NCI-H146 treated with DMSO at 0.1 percent for 48 hours (cell line): ENCODE data around the gene SEPTIN10.

Source experiments
- DNase-seq: peaks from one replicate; lab custom pipeline; 2025; ENCODE audit not compliant: unreplicated experiment; lab: John Stamatoyannopoulos, UW

The SEPTIN10 gene

GRCh38 chr2:109525836-109526235 lies 87.9 kb downstream of the SEPTIN10 start:
- no peak for DNase-seq

DNA sequence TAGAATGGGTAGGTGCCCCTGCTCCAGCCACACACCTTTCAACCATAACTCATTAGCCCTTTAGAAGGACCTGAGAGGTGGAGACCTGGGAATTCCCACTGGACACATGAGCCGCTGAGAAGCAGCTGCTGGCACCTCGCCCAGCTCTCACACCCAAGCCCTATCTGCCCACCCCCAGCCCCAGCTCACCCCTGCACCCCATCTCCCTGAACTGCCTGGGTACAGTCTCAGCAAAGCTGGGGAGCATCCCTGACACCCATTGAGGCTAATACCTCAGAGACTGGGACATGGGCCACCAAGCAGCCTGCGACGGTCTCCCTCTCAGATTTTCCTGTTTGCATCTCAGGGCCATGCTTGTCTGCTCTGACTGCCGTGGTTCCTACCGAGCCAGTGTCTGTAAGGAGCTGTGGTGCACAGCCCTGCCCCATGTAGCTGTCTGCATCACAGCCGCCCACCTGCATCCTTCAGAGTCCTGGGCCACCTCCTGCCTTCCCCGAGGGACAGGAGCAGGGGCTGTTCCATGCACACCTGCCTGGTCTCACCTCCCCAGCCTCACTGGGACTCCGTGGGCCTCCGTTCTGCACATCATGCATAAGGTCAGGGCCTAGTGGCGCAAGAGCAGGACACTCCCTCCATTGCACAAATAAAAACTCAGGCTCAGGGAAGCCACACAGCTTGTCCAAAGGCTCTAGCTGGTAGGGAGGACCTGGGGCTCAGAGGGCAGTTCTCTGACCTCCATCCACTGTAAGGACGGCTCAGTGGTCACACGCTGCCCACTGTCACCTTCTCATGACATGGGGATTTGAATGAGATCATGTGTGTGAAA lies 90.0 kb downstream of the SEPTIN10 start:
- DNase-seq: no peak

- no peak for DNase-seq
These were observed 90.6 kb downstream of the SEPTIN10 start for GRCh38 chr2:109523121-109523520.

DNA sequence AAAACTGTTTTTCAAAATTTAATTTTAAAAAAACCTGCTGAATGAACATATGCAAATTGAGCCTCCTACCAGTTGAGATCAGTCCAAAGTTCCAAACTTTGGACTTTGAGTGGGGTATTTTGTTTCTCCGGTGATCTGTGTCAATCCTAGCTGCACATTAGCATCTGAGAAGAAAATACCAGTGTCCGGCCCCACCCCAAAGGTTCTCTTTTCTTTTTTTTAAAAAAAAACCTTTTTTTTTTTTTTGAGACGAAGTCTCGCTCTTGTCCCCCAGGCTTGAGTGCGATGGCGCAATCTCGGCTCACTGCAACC lies 91.7 kb downstream of the SEPTIN10 start:
- no peak for DNase-seq

GRCh38 chr2:109521233-109522062 lies 92.3 kb downstream of the SEPTIN10 start:
- no peak for DNase-seq

DNA sequence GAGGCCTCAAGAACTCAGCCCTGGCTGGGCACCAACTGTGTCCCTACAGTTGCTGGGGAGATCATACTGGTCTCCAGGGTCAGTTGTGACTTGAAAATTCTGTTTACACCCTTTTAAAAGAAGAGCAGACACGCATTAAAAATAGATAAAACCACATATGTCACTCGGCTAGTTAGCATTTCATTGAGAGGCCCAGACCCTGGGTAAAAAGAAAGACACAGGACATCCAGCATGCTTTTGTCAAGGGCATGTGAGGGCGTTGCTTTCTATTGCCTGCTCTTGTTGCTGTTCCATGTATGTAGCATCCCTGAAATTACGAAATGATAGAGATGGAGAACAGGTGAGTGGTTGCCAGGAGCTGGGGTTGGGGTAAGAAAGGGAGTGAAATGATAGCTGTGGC lies 94.3 kb downstream of the SEPTIN10 start:
- DNase-seq: no peak

- no peak for DNase-seq
These were observed 96.5 kb downstream of the SEPTIN10 start for GRCh38 chr2:109517118-109517889.

- no peak for DNase-seq
These were observed 97.2 kb downstream of the SEPTIN10 start for GRCh38 chr2:109516445-109517117.

- no peak for DNase-seq
These were observed 98.9 kb downstream of the SEPTIN10 start for GRCh38 chr2:109514857-109515256.

- DNase-seq: no peak
These were observed 99.8 kb downstream of the SEPTIN10 start for GRCh38 chr2:109513749-109514588.

DNA sequence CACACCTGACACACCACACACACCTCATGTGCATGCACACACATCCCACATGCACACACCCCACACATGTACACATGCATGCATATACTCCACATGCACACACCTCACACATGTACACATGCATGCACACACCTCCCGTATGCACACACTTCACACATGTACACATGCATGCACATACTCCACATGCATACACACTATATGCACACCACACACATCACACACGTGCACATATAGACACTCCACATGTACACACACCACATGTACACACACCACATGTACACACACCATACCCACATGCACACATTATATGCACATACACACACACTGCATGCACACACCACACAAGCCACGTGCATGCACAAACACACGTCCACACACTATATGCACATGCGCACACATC lies 100.5 kb downstream of the SEPTIN10 start:
- no peak for DNase-seq

- DNase-seq: no peak
These were observed 101.7 kb downstream of the SEPTIN10 start for GRCh38 chr2:109512076-109512475.

GRCh38 chr2:109511168-109511567 lies 102.6 kb downstream of the SEPTIN10 start:
- no peak for DNase-seq

DNA sequence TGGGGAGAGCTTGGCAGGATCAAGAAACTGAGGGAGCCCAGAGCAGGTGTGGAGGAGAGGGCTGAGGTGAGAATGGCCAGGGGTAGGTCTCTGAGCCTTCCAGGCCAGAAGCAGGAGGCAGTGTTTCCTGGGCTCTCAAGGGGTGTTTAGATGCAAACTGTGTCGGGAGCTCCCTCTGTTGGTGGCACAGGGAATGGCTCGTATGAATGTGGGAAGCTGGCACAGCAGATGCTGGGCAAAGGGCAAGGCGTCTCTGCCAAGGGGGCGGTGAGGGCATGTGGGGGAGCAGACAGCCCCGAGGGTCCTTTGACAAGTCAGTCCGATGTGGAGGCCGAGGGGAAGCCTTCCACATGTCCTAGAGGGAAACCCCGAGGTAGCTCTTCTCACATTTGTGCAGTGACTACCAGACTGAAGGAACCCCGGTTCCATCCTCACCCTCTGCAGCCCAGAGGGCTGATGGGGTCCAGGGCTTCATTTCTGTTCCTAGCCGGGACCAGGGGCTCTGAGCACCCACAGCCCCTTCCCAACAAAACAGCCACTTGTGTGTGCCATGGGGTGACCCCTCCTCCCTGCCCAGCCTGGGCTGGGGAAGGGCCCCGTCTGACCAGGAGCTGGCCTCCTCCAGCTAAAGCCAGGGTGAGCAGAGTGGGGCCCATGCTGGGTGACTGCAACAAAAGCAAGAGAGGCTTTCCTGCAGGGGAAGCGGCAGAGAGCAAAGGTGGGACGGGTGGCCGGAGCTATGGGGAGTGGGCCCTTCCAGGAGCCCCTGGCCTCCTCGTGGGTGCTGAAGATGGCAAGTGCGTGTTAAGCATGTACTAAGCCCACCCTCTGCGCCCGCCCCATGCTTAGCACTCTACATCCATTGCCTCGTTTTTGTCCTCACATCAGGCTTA lies 103.4 kb downstream of the SEPTIN10 start:
- DNase-seq: no peak

DNA sequence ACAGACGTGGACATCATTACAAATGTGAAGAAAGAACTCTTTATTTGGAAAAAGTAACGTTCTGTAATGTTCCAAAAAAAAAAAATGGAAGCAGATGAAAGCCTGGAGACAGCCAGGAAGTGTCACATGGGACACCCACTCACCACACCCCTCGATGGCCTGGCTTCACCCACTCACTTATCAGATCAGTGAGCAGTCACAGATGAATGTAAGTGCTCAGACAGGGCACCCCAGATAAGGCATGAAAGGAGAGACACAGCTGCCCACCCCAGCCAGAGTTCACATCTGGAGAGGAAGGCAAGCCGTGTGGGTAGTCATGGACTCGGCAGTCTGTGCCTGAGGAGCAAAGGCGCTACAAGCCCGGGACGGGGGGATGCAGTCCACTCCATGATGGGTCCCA lies 105.2 kb downstream of the SEPTIN10 start:
- no peak for DNase-seq

GRCh38 chr2:109507828-109508227 lies 105.9 kb downstream of the SEPTIN10 start:
- no peak for DNase-seq

- DNase-seq: no peak
These were observed 106.5 kb downstream of the SEPTIN10 start for GRCh38 chr2:109507217-109507616.

- no peak for DNase-seq
These were observed 110.6 kb downstream of the SEPTIN10 start for GRCh38 chr2:109503191-109503590.

GRCh38 chr2:109501461-109501860 lies 112.3 kb downstream of the SEPTIN10 start:
- DNase-seq: no peak
